Measurements from ENCODE around the gene MMP24. TPM values are rescaled to one million over a fixed set of nuclear protein-coding genes. Genes with fewer than 3 reads are reported as not detected.
A peak's percentile ranks its signal among the peaks of the same experiment; 100 is the strongest.

MMP24 gene
- total and polyA plus RNA-seq, 2 of the 13 experiments (the other 11 are each of a cell fraction or from before 2014, with no cell fraction given), result 0.29 to 0.35 TPM

- TF ChIP-seq ZBTB44 (CRISPR knock-in tag; IDR thresholded peaks at IDR 0.05) (no peak), ZNF235 (CRISPR knock-in tag; IDR thresholded peaks at IDR 0.05; ENCODE audit: borderline replicate concordance) (0 out of 2 replicates have a peak, but pooled peaks have one; percentile 9), MAX (IDR thresholded peaks at IDR 0.05) (0 out of 2 replicates have a peak, but pooled peaks have one; percentile 32), POLR2G (IDR thresholded peaks at IDR 0.05; ENCODE audit: low read depth, low read length) (no peak), TCF12 (IDR thresholded peaks at IDR 0.05) (no peak), TCF12 (CRISPR knock-in tag; IDR thresholded peaks at IDR 0.05) (no peak), HNRNPLL (IDR thresholded peaks at IDR 0.05; ENCODE audit: low read depth, low read length, poor library complexity, severe bottlenecking) (peak; percentile 30), U2AF1 (optimal IDR thresholded peaks at IDR 0.05; ENCODE audit: low read depth, low read length) (no peak), SALL1 (CRISPR knock-in tag; IDR thresholded peaks at IDR 0.05) (0 out of 2 replicates have a peak, but pooled peaks have one; percentile 26), E2F5 (CRISPR knock-in tag; conservative IDR thresholded peaks at IDR 0.05) (no peak), ZNF280B (CRISPR knock-in tag; IDR thresholded peaks at IDR 0.05; ENCODE audit: borderline replicate concordance) (no peak), MEF2D (CRISPR knock-in tag; IDR thresholded peaks at IDR 0.05) (no peak), ZNF597 (CRISPR knock-in tag; IDR thresholded peaks at IDR 0.05) (no peak), ZNF547 (CRISPR knock-in tag; IDR thresholded peaks at IDR 0.05) (0 out of 2 replicates have a peak, but pooled peaks have one; percentile 20), DDIT3 (CRISPR knock-in tag; IDR thresholded peaks at IDR 0.05) (no peak), CC2D1A (CRISPR knock-in tag; IDR thresholded peaks at IDR 0.05) (no peak), IRF1 (CRISPR knock-in tag; IDR thresholded peaks at IDR 0.05; ENCODE audit: low read depth) (no peak), RXRA (CRISPR knock-in tag; IDR thresholded peaks at IDR 0.05) (peak; percentile 52; the same call in 1 of the 2 replicates), HOXA3 (CRISPR knock-in tag; IDR thresholded peaks at IDR 0.05) (0 out of 2 replicates have a peak, but pooled peaks have one; percentile 8), TMF1 (CRISPR knock-in tag; IDR thresholded peaks at IDR 0.05; ENCODE audit: low read depth) (no peak)
Measured at GRCh38 chr20:35291654-35292503, 65.4 kb downstream of the MMP24 start, which contains the start of gene FAM83C (continued).

All from HepG2 (cell line).